ENCODE measurements around the gene ZNF302. TPM values are rescaled to one million over a fixed set of nuclear protein-coding genes. Genes with fewer than 3 reads are reported as not detected.

Gene ZNF302
- total and polyA plus RNA-seq, 9 donors: 23.3 to 40.6 (median 36.8) TPM

- Histone ChIP-seq H3K36me3 (no peaks in the 10 kb centered on the region), H3K27me3 (no peaks in the 10 kb centered on the region), H3K9me3 (peaks cover 0 to 14% of the 10 kb centered on the region in 2 donors), H3K27ac (no peak overlapping the region), H3K4me3 (no peak overlapping the region), H3K4me1 (ENCODE audit: insufficient read depth) (no peaks in the 10 kb centered on the region)
- intact Hi-C loops (cut with DNase I): no loop called here
- TF ChIP-seq CTCF (IDR thresholded peaks at IDR 0.05): no peak
- TF ChIP-seq EP300 (IDR thresholded peaks at IDR 0.05): no peak
- WGBS, 3 donors: 41 to 91% (median 89%) methylated on average over 2 of the region's 2 CpGs
- DNase-seq: no peak
Measured at GRCh38 chr19:34687348-34687747, 9.9 kb downstream of the ZNF302 start.

DNA sequence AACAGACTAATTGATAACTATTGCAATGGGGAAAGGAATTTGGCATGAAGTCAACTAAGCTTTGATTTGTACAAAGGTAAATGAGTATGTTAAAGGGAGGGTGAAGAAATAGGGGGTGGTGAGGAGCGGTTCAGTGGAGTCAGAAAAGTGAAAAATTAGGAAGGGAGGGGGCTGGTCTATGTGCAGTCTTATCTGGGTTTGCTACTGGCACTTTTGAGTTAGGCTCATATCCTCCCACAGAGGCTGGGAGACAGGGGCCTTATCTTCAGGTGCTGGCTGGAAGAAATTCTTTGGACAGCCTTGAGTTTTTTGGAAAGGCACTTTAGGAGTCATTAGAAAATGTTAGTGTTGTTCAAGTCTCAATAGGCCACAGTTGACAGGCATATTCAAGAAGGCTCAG is 11.1 kb downstream of the ZNF302 start:
- Histone ChIP-seq H3K9me3 (peaks cover 0 to 8% of the 10 kb centered on the region in 2 donors), H3K4me1 (ENCODE audit: insufficient read depth) (no peaks in the 10 kb centered on the region), H3K27ac (no peak overlapping the region), H3K27me3 (no peaks in the 10 kb centered on the region), H3K36me3 (no peaks in the 10 kb centered on the region), H3K4me3 (no peak overlapping the region)
- 11 to 41% (median 14%) methylated on average over 1 of the region's 1 CpG for WGBS, 3 donors
- intact Hi-C loops (cut with DNase I): no loop called here
- TF ChIP-seq EP300 (IDR thresholded peaks at IDR 0.05): no peak
- no peak for DNase-seq

DNA sequence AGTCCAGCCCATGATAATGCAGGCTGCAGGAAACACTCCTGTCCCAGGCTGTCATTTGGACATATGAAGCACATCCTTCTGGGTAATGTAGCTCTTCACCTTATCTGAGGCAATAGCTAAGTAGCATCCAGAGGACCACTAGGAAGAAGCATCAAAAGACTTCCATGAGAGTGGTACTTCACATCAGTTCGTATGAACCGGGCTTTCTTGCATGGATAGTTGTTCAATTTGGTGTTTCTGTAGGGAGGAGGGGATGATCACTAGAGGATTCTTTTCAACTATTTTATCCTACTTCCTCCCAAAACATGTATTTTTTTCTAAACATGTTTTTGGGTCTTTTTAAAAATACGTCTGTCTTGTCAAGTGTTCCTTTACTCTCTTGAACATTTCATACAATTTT is 12.9 kb downstream of the ZNF302 start:
- no peak for DNase-seq
- WGBS, 3 donors: 78 to 84% (median 81%) methylated on average over 3 of the region's 3 CpGs
- Histone ChIP-seq H3K4me3 (no peak overlapping the region), H3K27me3 (no peaks in the 10 kb centered on the region), H3K9me3 (no peaks in the 10 kb centered on the region), H3K27ac (no peak overlapping the region), H3K4me1 (ENCODE audit: insufficient read depth) (no peaks in the 10 kb centered on the region), H3K36me3 (no peaks in the 10 kb centered on the region)
- intact Hi-C loops (cut with DNase I): no loop called here
- TF ChIP-seq EP300 (IDR thresholded peaks at IDR 0.05): no peak
- TF ChIP-seq CTCF (IDR thresholded peaks at IDR 0.05): no peak
- TF ChIP-seq POLR2A (IDR thresholded peaks at IDR 0.05): no peak

DNA sequence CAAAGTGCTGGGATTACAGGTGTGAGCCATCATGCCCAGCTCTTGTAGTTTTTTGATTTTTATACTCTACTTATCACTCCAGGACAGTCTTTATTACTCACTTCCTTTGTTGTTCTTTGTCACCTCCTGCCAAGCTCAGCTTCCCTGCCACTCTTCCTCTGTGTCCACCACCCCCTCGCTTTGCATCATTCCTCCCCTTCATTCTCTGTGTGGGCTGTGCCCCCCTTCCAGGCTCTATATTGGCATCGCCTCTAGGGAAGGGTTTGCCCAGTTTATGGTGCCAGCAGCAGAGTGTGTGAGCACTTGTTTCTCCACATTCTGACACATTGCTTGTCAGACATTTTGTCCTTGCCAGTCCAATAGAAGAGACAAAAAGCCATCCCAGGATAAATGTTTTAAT is 15.1 kb downstream of the ZNF302 start:
- no peaks in the 10 kb centered on the region for H3K4me1 ChIP-seq (ENCODE audit: insufficient read depth)
- intact Hi-C loops (cut with DNase I): no loop called here
- H3K27me3 ChIP-seq: no peaks in the 10 kb centered on the region
- DNase-seq: no peak
- no peaks in the 10 kb centered on the region for H3K9me3 ChIP-seq
- H3K4me3 ChIP-seq: no peak overlapping the region
- WGBS, 3 donors: 38 to 47% (median 46%) methylated on average over 2 of the region's 2 CpGs
- no peaks in the 10 kb centered on the region for H3K36me3 ChIP-seq
- TF ChIP-seq CTCF (IDR thresholded peaks at IDR 0.05) (no peak), POLR2A (IDR thresholded peaks at IDR 0.05) (no peak), EP300 (IDR thresholded peaks at IDR 0.05) (no peak)
- H3K27ac ChIP-seq: no peak overlapping the region

GRCh38 chr19:34707661-34708060 is 30.2 kb downstream of the ZNF302 start:
- 72 to 78% (median 74%) methylated on average over 2 of the region's 2 CpGs for WGBS, 3 donors

More at GRCh38 chr19:34707661-34708060, 30.2 kb downstream of the ZNF302 start:
- Histone ChIP-seq H3K4me1 (ENCODE audit: insufficient read depth) (no peaks in the 10 kb centered on the region), H3K27ac (no peak overlapping the region), H3K36me3 (no peaks in the 10 kb centered on the region), H3K9me3 (peaks cover 0 to 8% of the 10 kb centered on the region in 2 donors), H3K4me3 (no peak overlapping the region), H3K27me3 (no peaks in the 10 kb centered on the region)
- intact Hi-C loops (cut with DNase I): loop anchor here in 1 of 4 donors (10.0 kb wide), 1 partner anchor 203 kb away; no protein-coding TSS in a partner anchor
- no peak for DNase-seq
- TF ChIP-seq CTCF (IDR thresholded peaks at IDR 0.05): no peak
- TF ChIP-seq POLR2A (IDR thresholded peaks at IDR 0.05): no peak
- TF ChIP-seq EP300 (IDR thresholded peaks at IDR 0.05): no peak
